Measurements from ENCODE around the gene GFM1. TPM values are rescaled to one million over a fixed set of nuclear protein-coding genes. Genes with fewer than 3 reads are reported as not detected.

Gene GFM1
- total RNA-seq = 10 to 100 TPM; 38.1 to 40.7 TPM

DNA sequence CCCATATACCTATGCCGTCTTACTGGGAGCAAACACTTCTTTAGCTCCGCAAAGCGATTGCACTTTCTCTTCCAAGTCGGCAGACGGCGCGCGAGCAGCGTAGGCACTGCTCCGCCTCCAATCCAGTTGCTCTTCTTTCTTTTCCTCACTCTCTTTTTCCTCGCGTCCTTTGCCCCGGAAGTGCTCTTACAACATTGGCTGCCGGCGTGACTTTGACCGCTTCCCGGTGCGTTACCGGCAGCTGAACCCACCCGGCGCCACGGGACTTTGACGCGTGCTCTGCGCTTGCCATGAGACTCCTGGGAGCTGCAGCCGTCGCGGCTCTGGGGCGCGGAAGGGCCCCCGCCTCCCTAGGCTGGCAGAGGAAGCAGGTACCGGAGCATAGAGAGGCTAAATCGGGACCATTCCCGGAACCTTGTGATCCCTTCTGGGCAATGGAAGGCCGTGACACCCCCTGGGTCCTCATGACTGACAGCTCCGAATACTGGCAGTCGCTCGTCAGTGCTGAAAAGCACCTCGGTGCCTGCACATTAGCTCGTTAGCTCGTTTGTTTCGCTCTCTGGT, at the start of gene GFM1:
Gene GFM1, plus strand, starts transcription at position 183 of the 564 bp plus-strand sequence. Its CDS starts 108 bp downstream, at position 291.
- Mint-ChIP-seq H3K27me3 (no peaks in the 10 kb centered on the region), H3K4me1 (peaks cover 31% of the 10 kb centered on the region), H3K4me3 (peak within 1 kb of the TSS; percentile 93), H3K9me3 (no peaks in the 10 kb centered on the region), H3K36me3 (ENCODE audit: low read depth) (peaks cover 26% of the 10 kb centered on the region), H3K27ac (peak within 1 kb of the TSS; percentile 89)
- DNase-seq = peak; percentile 92
- ChIA-PET POLR2A (interaction anchor here (0.6 to 0.9 kb wide), 2 partner anchors 15 to 1388 kb away, joined by 4 to 5 read pairs; no protein-coding TSS in a partner anchor), CTCF (interaction anchor here (0.6 to 3.4 kb wide), 21 partner anchors 9 to 636 kb away, joined by 3 to 32 read pairs (median 4); no protein-coding TSS in a partner anchor)

DNA sequence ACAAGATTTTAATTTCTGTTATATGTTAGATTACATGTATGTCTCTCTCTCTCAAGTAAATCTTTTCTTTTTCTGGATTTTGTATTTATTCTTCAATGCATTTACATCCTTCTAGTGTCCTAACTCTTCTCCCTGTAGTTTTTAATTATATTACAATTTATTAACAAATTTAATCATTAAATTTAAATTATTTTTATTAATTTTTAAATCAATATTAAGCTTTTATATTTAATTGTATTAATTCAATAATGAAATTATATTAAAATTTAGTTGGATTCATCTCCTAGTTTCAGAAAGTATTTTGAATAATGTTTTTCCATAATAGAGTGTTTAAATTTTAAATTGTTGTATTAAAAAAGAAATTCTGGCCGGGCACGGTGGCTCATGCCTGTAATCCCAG, 43.5 kb upstream of the GFM1 start:
- Mint-ChIP-seq H3K27me3 (no peaks in the 10 kb centered on the region), H3K36me3 (ENCODE audit: low read depth) (no peaks in the 10 kb centered on the region), H3K4me3 (no peak overlapping the region), H3K4me1 (no peaks in the 10 kb centered on the region), H3K9me3 (no peaks in the 10 kb centered on the region), H3K27ac (no peak overlapping the region)
- ChIA-PET CTCF (no interaction called here), POLR2A (no interaction called here)
- no peak for DNase-seq

DNA sequence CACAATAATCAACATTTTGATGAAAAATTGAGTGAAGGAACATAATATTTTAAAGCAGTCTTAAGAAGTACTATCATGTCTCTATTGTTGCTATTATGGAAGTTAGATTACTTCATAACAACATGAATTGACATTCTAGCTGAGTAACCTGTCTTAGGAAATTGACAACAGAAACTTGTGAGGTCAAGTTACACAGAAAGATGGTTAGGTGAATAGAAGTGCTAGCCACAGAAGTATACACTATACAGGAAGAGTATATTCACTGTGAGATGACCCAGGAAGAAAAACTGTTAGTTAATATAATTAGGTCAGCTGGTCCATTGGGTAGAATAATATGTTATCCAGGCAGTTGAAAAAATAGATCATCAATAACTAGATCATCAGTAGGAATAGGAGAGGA, 42.1 kb upstream of the GFM1 start:
- Mint-ChIP-seq H3K27me3 (no peaks in the 10 kb centered on the region), H3K4me1 (no peaks in the 10 kb centered on the region), H3K4me3 (no peak overlapping the region), H3K27ac (no peak overlapping the region), H3K36me3 (ENCODE audit: low read depth) (no peaks in the 10 kb centered on the region), H3K9me3 (no peaks in the 10 kb centered on the region)
- DNase-seq = no peak
- POLR2A ChIA-PET = no interaction called here
- CTCF ChIA-PET = no interaction called here

DNA sequence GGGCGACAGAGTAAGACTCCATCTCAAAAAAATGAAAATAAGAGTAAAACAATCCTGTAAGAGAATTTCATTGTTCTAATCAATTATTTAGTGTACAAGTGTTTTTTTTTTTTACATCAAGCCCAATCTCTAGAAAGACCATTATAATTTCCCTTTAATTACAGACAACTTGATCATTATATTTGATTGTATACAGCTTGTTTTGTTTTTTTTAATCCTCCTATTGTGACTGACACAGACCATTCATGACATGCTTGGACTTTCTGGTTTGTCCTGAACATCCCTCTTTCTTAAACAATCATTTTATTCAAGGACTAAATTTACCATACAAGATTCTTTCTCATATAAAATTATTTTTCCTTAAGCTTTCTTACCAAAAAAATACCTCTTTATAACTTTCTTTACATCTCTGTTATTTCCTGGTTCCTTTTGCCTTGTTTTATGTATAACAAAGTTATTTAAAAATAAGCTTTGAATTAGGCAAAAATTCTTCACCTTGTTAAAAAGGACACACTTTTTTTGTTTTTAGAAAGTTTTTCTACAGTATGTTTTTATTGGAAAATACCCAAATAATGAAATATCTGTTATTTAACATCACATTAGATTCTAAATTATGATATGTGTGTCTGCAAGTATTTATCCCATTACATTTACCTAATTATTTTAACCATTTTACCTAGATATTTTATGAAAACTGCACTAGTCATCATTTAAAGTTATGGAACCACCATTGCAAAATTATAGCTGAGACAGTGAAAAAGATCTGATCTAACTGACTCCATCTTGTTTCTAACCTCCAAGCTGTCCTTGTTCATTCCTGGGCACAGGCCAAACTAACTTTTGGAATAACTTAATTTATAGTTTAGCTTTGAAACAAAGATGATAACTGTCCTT, 26.1 kb upstream of the GFM1 start:
- H3K36me3 Mint-ChIP-seq (ENCODE audit: low read depth) = no peaks in the 10 kb centered on the region
- ChIA-PET CTCF (no interaction called here), POLR2A (no interaction called here)
- no peak for DNase-seq
- peaks cover 19% of the 10 kb centered on the region for H3K9me3 Mint-ChIP-seq
- H3K4me3 Mint-ChIP-seq = no peak overlapping the region
- no peak overlapping the region for H3K27ac Mint-ChIP-seq
- no peaks in the 10 kb centered on the region for H3K4me1 Mint-ChIP-seq
- peaks cover 6% of the 10 kb centered on the region for H3K27me3 Mint-ChIP-seq

DNA sequence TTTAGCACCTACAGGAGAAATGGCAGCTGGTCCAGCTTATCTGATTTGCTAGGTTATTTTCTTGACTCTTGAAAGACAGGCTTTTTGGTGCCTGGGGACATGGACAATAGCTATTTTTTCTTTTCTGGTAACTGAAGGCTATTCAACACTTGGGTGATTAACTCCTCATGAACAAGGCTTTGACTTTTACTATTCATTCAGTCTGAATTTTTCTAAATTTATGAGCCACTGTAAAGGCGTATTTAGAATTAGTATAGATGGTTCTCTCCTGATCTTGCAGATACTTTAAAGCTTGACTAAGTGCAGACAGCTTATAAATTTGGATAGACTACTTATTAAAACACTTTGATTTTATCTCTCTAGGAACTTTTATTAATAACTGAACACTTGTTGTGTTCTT, 18.4 kb upstream of the GFM1 start:
- Mint-ChIP-seq H3K27me3 (peaks cover 3% of the 10 kb centered on the region), H3K36me3 (ENCODE audit: low read depth) (no peaks in the 10 kb centered on the region)

DNA sequence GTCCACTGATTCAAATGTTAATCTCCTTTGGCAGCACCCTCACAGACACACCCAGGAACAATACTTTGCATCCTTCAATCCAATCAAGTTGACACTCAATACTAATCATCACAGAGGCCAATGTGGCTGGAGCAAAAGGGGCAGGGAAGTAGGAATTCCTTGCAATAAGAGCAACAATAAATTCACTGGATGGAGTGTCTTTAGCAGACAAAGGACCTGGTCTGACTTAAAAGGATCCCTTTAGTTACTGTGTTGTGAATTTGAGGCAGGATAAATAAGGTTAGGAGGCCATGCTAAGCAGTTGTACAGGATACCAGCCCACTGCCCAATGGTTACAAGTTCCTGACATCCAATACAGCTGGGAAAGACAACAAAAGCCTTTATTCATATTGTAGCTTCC, 12.3 kb upstream of the GFM1 start:
- ChIA-PET POLR2A (no interaction called here), CTCF (interaction anchor here (1.2 kb wide), 1 partner anchor 12 kb away, joined by 3 read pairs; the partner anchor contains the start of gene GFM1)
- no peak for DNase-seq
- no peak overlapping the region for H3K27ac Mint-ChIP-seq
- peaks cover 5% of the 10 kb centered on the region for H3K27me3 Mint-ChIP-seq
- no peak overlapping the region for H3K4me3 Mint-ChIP-seq
- no peaks in the 10 kb centered on the region for H3K36me3 Mint-ChIP-seq (ENCODE audit: low read depth)
- H3K9me3 Mint-ChIP-seq = peaks cover 2% of the 10 kb centered on the region
- peaks cover 2% of the 10 kb centered on the region for H3K4me1 Mint-ChIP-seq

More for the DNA sequence above, 18.4 kb upstream of the GFM1 start:
- H3K9me3 Mint-ChIP-seq = peaks cover 3% of the 10 kb centered on the region
- no peak overlapping the region for H3K4me3 Mint-ChIP-seq
- ChIA-PET CTCF (interaction anchor here (1.2 kb wide), 1 partner anchor 19 kb away, joined by 3 read pairs; no protein-coding TSS in a partner anchor), POLR2A (no interaction called here)
- DNase-seq = no peak
- H3K27ac Mint-ChIP-seq = no peak overlapping the region
- no peaks in the 10 kb centered on the region for H3K4me1 Mint-ChIP-seq

DNA sequence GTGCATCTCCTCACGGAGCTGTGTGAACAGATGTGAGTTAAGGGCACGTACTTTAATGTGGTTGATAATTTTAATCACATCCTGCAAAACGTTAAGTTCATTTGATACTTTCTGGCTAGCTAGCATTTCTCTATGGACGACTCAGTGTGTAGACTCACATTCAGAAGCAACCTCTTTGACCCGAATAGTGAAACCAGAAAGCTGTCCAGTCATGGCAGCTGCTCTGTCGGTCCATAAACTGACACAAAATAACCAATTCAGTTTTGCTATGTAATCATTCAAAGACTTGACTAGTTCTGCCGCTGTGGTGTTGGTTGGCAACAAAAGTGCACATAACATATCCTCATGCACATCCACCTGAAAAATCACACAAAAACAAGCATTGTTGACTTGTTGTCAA, 3.7 kb upstream of the GFM1 start:
- ChIA-PET POLR2A (no interaction called here), CTCF (no interaction called here)
- Mint-ChIP-seq H3K36me3 (ENCODE audit: low read depth) (peaks cover 3% of the 10 kb centered on the region), H3K27me3 (peaks cover 2% of the 10 kb centered on the region), H3K4me1 (peaks cover 14% of the 10 kb centered on the region), H3K9me3 (peaks cover 2% of the 10 kb centered on the region), H3K27ac (no peak overlapping the region), H3K4me3 (no peak overlapping the region)
- no peak for DNase-seq

DNA sequence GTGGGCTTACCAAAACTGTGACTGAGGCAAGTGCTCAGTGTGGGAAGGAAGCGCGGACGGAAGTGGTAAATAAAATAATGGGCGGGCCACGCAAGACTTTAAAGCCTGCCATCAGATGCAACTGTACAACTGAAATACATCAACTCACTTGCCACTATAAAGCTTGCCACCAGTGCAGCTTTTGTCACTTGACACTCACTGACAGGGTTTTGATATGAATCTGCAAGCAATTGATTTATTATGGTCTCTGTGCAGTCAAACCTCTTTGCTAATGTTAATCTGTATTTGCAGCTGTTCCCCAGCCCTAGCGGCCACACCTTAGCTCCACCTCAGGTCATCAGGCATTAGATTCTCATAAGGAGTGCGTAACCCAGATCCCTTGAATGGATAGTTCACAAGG, 2.3 kb upstream of the GFM1 start:
- peaks cover 23% of the 10 kb centered on the region for H3K4me1 Mint-ChIP-seq
- H3K27ac Mint-ChIP-seq = no peak overlapping the region
- DNase-seq = no peak
- ChIA-PET POLR2A (no interaction called here), CTCF (no interaction called here)
- H3K9me3 Mint-ChIP-seq = no peaks in the 10 kb centered on the region
- no peak overlapping the region for H3K4me3 Mint-ChIP-seq
- peaks cover 11% of the 10 kb centered on the region for H3K36me3 Mint-ChIP-seq (ENCODE audit: low read depth)
- H3K27me3 Mint-ChIP-seq = no peaks in the 10 kb centered on the region

DNA sequence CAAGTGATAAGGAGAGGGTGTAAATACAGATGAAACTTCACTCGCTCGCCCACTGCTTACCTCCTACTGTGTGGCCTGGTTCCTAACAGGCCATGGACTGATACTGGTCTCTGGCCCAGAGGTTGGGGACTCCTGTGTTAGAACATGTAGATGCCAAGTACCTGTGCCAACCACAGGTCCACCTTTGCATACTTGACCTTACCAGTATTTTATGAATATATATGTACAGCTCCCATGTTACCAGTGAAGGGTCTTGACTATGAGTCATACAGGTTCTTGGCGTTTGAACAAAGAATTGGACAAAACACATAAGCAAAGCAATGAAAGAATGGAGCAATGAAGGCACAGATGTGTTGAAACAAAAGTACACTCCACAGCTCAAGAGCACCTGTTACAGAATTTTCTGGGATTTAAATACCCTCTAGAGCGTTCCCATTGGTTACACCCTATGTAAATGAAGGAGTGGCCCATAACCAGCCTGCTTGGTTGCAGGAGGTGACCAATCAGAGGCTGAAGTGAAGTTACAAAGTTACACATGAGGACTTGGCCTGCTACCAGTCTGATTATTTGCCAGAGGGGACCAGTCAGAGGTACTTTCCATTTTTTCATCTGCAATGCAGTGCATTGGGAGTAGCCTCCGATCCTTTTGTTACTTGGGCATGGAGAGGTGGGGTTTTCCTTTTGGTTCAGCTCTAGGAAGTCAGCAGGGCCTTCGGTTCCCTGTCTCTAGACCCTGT, 1.7 kb upstream of the GFM1 start:
- Mint-ChIP-seq H3K9me3 (no peaks in the 10 kb centered on the region), H3K36me3 (ENCODE audit: low read depth) (peaks cover 14% of the 10 kb centered on the region), H3K27ac (no peak overlapping the region), H3K4me3 (no peak overlapping the region), H3K27me3 (no peaks in the 10 kb centered on the region), H3K4me1 (peaks cover 26% of the 10 kb centered on the region)
- CTCF ChIA-PET = no interaction called here
- no peak for DNase-seq
- POLR2A ChIA-PET = no interaction called here

DNA sequence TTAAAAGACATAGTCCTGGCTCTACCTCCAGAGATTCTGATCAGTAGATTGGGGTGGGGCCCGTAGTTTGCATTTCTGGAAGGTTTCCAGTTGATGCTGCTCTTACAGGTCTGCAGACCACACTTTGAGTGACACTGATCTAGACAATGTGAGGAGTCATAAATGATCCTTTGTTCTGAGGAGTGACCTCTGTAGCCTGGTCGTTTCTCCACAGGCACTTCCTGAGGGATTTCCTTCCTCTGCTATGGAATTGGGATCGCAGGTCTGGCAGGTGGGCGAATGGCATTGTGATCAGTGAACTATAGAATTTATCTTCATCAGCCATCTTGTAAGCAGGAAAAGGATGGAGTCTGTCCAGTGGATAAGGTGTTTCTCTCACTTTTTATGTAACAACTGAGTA, 5.5 kb downstream of the GFM1 start:
- no peak for DNase-seq
- H3K4me3 Mint-ChIP-seq = no peak overlapping the region
- no peaks in the 10 kb centered on the region for H3K9me3 Mint-ChIP-seq
- H3K27ac Mint-ChIP-seq = no peak overlapping the region
- H3K27me3 Mint-ChIP-seq = no peaks in the 10 kb centered on the region
- ChIA-PET POLR2A (no interaction called here), CTCF (no interaction called here)
- H3K36me3 Mint-ChIP-seq (ENCODE audit: low read depth) = peaks cover 39% of the 10 kb centered on the region
- H3K4me1 Mint-ChIP-seq = peaks cover 24% of the 10 kb centered on the region

DNA sequence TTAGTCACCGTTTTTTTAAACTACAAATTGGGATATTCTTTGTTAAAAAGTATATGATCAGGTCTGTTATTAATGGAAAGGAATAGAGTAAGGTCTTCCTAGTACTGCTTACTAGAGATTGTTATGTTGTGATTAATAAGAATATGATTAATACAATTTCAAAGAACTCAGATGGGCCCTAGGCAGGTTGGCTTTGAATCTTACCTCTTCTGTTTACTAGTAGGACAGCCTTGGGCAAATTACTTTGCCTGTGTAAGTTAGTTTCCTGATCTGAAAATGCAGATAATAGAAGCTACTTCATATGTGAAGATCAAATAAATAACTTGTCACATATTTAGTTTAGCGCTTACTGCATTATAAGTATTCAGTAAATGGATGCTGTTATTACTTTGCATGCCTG, 6.9 kb downstream of the GFM1 start:
- H3K36me3 Mint-ChIP-seq (ENCODE audit: low read depth) = peaks cover 38% of the 10 kb centered on the region
- peaks cover 13% of the 10 kb centered on the region for H3K4me1 Mint-ChIP-seq
- H3K27me3 Mint-ChIP-seq = no peaks in the 10 kb centered on the region
- no peak overlapping the region for H3K27ac Mint-ChIP-seq
- ChIA-PET CTCF (interaction anchor here (0.6 to 1.6 kb wide), 2 partner anchors 71 to 140 kb away, joined by 3 to 4 read pairs; no protein-coding TSS in a partner anchor), POLR2A (interaction anchor here (0.6 kb wide), 1 partner anchor 1773 kb away, joined by 3 read pairs; no protein-coding TSS in a partner anchor)
- H3K9me3 Mint-ChIP-seq = no peaks in the 10 kb centered on the region
- H3K4me3 Mint-ChIP-seq = no peak overlapping the region
- DNase-seq = no peak

DNA sequence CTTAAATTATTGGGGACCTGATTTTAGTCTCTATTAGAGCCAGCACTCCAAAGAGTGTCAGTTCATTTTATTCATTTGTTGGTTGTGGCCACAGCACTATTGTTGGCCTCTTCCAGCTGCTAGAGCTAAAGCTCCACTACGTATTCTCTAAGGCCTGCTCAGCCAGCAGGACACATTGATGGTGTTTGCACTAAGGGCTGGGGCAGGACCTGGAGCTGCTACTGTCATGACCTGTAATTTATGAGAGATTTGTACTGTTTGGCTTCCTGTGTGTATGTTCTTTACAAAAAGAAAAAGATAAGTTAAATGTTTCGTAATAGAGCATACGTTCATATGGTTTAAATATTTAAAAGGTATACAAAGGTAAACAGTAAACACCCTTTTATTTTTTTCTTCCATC, 8.1 kb downstream of the GFM1 start:
- H3K36me3 Mint-ChIP-seq (ENCODE audit: low read depth) = peaks cover 33% of the 10 kb centered on the region
- H3K9me3 Mint-ChIP-seq = no peaks in the 10 kb centered on the region
- no peak overlapping the region for H3K4me3 Mint-ChIP-seq
- H3K27me3 Mint-ChIP-seq = no peaks in the 10 kb centered on the region
- ChIA-PET CTCF (interaction anchor here (0.6 to 3.5 kb wide), 3 partner anchors 8 to 139 kb away, joined by 3 to 17 read pairs (median 4); partner anchors contain the start of gene GFM1), POLR2A (no interaction called here)
- no peak for DNase-seq
- peaks cover 5% of the 10 kb centered on the region for H3K4me1 Mint-ChIP-seq
- H3K27ac Mint-ChIP-seq = no peak overlapping the region

DNA sequence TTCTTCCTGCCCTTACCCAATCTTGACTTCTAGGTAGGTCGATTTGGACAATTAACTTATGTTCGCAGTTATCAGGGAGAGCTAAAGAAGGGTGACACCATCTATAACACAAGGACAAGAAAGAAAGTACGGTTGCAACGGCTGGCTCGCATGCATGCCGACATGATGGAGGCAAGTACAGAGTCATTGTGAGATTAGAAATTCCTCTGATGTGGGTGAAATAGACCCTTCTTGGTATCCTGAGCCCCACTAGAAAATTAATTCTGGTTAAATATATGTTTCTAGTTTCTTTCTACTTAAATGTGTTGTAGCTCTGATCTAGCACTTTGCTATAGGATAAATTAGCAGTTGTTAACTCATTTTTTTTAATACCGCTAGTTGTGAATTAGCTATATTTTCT, 14.6 kb downstream of the GFM1 start:
- Mint-ChIP-seq H3K9me3 (no peaks in the 10 kb centered on the region), H3K4me1 (peaks cover 10% of the 10 kb centered on the region), H3K27ac (no peak overlapping the region), H3K4me3 (no peak overlapping the region), H3K36me3 (ENCODE audit: low read depth) (peaks cover 20% of the 10 kb centered on the region), H3K27me3 (no peaks in the 10 kb centered on the region)
- CTCF ChIA-PET = interaction anchor here (0.9 to 4.0 kb wide), 12 partner anchors 11 to 143 kb away, joined by 3 to 32 read pairs (median 4); partner anchors contain the start of genes GFM1, LXN, MFSD1 and MLF1
- no peak for DNase-seq
- POLR2A ChIA-PET = interaction anchor here (1.7 kb wide), 1 partner anchor 14 kb away, joined by 4 read pairs; the partner anchor contains the start of gene GFM1

Data from activated CD4-positive, alpha-beta T cell treated with anti-CD3 and anti-CD28 coated beads, Interleukin-2, amount 10 ng/mL, durations not matched to agents 7 days and 5 days (primary cell).